DND-41 (cell line): ENCODE data around the gene SRCAP.

Experiments used
- CTCF ChIP-seq: IDR thresholded peaks from 2 replicates; pipeline ENCODE4 v1.5.1; 2012; ENCODE audit warnings: borderline replicate concordance, low read length, moderate library complexity, mild to moderate bottlenecking; ENCODE audit not compliant: poor library complexity, severe bottlenecking; ENCODE audit errors: extremely low read depth
- EZH2 ChIP-seq: IDR thresholded peaks from 3 replicates; pipeline ENCODE4 v1.6.1; 2012; ENCODE audit warnings: borderline replicate concordance, low read depth, mild to moderate bottlenecking, moderate library complexity, low read length, inconsistent platforms; ENCODE audit not compliant: severe bottlenecking

GRCh38 chr16:30775392-30776188 lies 76.6 kb downstream of the SRCAP start:
- TF ChIP-seq CTCF (no peak), EZH2 (peak; percentile 40)
